Neuron (in vitro differentiated cells): ENCODE measurements around the gene DSCAML1.

Experiments used
- H2AFZ ChIP-seq: one replicate; pipeline ENCODE4 v1.6.1; 2013; ENCODE audit warnings: low read depth, mild to moderate bottlenecking, inconsistent platforms, low read length, moderate library complexity
- H3K27me3 ChIP-seq: one replicate; pipeline ENCODE4 v1.6.1; 2013; ENCODE audit warnings: low read length; ENCODE audit not compliant: insufficient read depth
- H3K36me3 ChIP-seq: one replicate; pipeline ENCODE4 v1.6.1; 2013; ENCODE audit warnings: low read length; ENCODE audit not compliant: insufficient read depth
- H3K4me1 ChIP-seq: one replicate; pipeline ENCODE4 v1.6.1; 2013; ENCODE audit warnings: low read length; ENCODE audit not compliant: insufficient read depth
- H3K4me3 ChIP-seq: 2 replicates; pipeline ENCODE4 v1.5.1; 2013; ENCODE audit warnings: mild to moderate bottlenecking, low read length, moderate library complexity
- H3K9me3 ChIP-seq: one replicate; pipeline ENCODE4 v1.6.1; 2013; ENCODE audit warnings: low read length

DSCAML1 gene

DNA sequence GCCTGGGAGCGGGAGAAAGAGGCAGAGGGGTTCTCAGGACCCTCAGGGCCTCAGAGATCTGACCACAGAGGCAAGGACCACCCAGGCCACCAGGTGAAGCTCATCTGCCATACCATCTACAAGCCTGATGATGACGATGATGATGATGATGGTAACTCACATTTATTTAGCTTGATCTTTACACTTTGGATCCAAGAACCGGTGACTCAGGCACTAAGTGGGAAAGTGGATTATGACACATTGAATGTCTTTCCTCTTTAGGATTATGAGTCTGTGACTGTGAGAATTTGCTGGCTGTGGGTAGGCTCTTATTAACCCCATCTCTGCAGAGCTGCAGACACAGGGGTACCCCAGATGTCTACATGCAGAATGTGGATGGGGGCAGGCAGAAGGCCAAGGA, 110.3 kb downstream of the DSCAML1 start:
- no peaks in the 10 kb centered on the region for H3K36me3 ChIP-seq
- H3K4me3 ChIP-seq = no peak overlapping the region
- no peaks in the 10 kb centered on the region for H3K4me1 ChIP-seq
- H3K27me3 ChIP-seq = peaks cover 4% of the 10 kb centered on the region
- no peaks in the 10 kb centered on the region for H3K9me3 ChIP-seq
- H2AFZ ChIP-seq = no peak overlapping the region

- no peak overlapping the region for H2AFZ ChIP-seq
- H3K4me3 ChIP-seq = no peak overlapping the region
- no peaks in the 10 kb centered on the region for H3K36me3 ChIP-seq
- no peaks in the 10 kb centered on the region for H3K9me3 ChIP-seq
- H3K27me3 ChIP-seq = peaks cover 4% of the 10 kb centered on the region
- no peaks in the 10 kb centered on the region for H3K4me1 ChIP-seq
Observed at GRCh38 chr11:117685566-117685965, 111.5 kb downstream of the DSCAML1 start.

GRCh38 chr11:117684731-117685130, 112.3 kb downstream of the DSCAML1 start:
- H3K36me3 ChIP-seq = no peaks in the 10 kb centered on the region
- no peak overlapping the region for H2AFZ ChIP-seq
- no peak overlapping the region for H3K4me3 ChIP-seq
- H3K4me1 ChIP-seq = no peaks in the 10 kb centered on the region
- no peaks in the 10 kb centered on the region for H3K9me3 ChIP-seq
- peaks cover 4% of the 10 kb centered on the region for H3K27me3 ChIP-seq

GRCh38 chr11:117684111-117684510, 112.9 kb downstream of the DSCAML1 start:
- Histone ChIP-seq H2AFZ (no peak overlapping the region), H3K27me3 (peaks cover 4% of the 10 kb centered on the region), H3K9me3 (no peaks in the 10 kb centered on the region), H3K4me1 (no peaks in the 10 kb centered on the region), H3K36me3 (no peaks in the 10 kb centered on the region), H3K4me3 (no peak overlapping the region)

- Histone ChIP-seq H3K27me3 (peaks cover 5% of the 10 kb centered on the region), H3K4me1 (no peaks in the 10 kb centered on the region), H3K9me3 (no peaks in the 10 kb centered on the region), H3K36me3 (no peaks in the 10 kb centered on the region), H3K4me3 (no peak overlapping the region), H2AFZ (no peak overlapping the region)
Observed at GRCh38 chr11:117681438-117681837, 115.6 kb downstream of the DSCAML1 start.

GRCh38 chr11:117679461-117679860, 117.6 kb downstream of the DSCAML1 start:
- no peak overlapping the region for H2AFZ ChIP-seq
- no peaks in the 10 kb centered on the region for H3K9me3 ChIP-seq
- no peaks in the 10 kb centered on the region for H3K4me1 ChIP-seq
- H3K27me3 ChIP-seq = peaks cover 9% of the 10 kb centered on the region
- no peaks in the 10 kb centered on the region for H3K36me3 ChIP-seq
- no peak overlapping the region for H3K4me3 ChIP-seq

- peaks cover 9% of the 10 kb centered on the region for H3K27me3 ChIP-seq
- no peaks in the 10 kb centered on the region for H3K36me3 ChIP-seq
- no peak overlapping the region for H3K4me3 ChIP-seq
- no peaks in the 10 kb centered on the region for H3K4me1 ChIP-seq
- H2AFZ ChIP-seq = no peak overlapping the region
- H3K9me3 ChIP-seq = no peaks in the 10 kb centered on the region
Observed at GRCh38 chr11:117678658-117679406, 118.2 kb downstream of the DSCAML1 start.

DNA sequence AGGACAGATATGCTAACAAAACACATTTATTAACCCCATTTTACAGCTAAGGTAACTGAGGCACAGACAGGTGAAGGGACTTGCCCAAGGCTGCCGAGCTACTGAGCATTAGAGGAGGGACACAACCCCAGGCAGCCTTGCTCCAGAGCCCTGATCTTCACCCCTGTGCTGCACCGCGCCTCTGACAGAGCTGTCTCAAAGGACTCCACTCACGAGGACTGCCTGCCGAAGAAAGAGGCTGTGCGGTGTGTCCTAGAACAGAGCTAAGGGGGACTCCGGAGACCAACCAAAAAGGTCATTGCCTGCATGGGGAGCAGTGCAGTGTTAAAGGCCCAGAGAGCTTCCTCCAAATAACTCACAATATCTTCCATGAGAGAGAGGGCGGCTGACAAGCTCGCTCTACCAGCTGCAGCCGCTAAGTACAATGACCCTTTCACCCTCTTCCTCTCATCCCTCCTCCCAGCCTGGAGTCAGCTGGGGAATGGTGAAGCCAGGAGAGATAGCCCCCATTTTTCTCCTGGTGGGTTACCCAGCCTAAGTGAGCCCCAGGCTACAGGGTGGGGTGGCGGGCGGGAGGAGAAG, 119.2 kb downstream of the DSCAML1 start:
- no peaks in the 10 kb centered on the region for H3K36me3 ChIP-seq
- H3K27me3 ChIP-seq = peaks cover 9% of the 10 kb centered on the region
- H3K4me1 ChIP-seq = no peaks in the 10 kb centered on the region
- no peak overlapping the region for H3K4me3 ChIP-seq
- H3K9me3 ChIP-seq = no peaks in the 10 kb centered on the region
- H2AFZ ChIP-seq = no peak overlapping the region

DNA sequence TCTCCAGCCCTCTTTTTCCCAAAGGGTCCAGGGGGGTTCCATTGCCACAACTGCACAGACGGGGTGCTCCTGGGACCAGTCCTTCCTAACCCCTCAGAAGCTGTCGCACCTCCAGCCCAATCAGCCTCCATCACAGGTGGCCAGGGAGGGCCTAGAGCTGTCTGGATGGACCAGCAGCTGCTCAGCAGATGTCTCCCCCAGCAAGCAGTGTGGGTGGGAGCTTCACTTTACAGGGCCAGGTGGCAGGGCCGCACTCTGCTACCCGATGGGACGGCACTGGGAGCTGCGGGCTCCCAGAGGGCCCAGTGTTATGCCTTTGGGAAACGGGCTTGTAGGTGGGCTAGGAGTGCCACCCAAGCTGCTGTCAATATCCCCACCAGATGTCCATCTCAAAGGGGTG, 120.5 kb downstream of the DSCAML1 start:
- Histone ChIP-seq H3K36me3 (no peaks in the 10 kb centered on the region), H3K4me3 (no peak overlapping the region), H3K27me3 (peaks cover 9% of the 10 kb centered on the region), H3K9me3 (no peaks in the 10 kb centered on the region), H2AFZ (no peak overlapping the region), H3K4me1 (no peaks in the 10 kb centered on the region)

GRCh38 chr11:117673602-117674001, 123.4 kb downstream of the DSCAML1 start:
- peaks cover 8% of the 10 kb centered on the region for H3K27me3 ChIP-seq
- H3K4me3 ChIP-seq = no peak overlapping the region
- no peaks in the 10 kb centered on the region for H3K9me3 ChIP-seq
- no peaks in the 10 kb centered on the region for H3K36me3 ChIP-seq
- H3K4me1 ChIP-seq = peaks cover 15% of the 10 kb centered on the region
- no peak overlapping the region for H2AFZ ChIP-seq

- H3K4me3 ChIP-seq = no peak overlapping the region
- no peak overlapping the region for H2AFZ ChIP-seq
- peaks cover 15% of the 10 kb centered on the region for H3K4me1 ChIP-seq
- no peaks in the 10 kb centered on the region for H3K36me3 ChIP-seq
- peaks cover 4% of the 10 kb centered on the region for H3K27me3 ChIP-seq
- H3K9me3 ChIP-seq = no peaks in the 10 kb centered on the region
Observed at GRCh38 chr11:117671370-117671769, 125.6 kb downstream of the DSCAML1 start.

DNA sequence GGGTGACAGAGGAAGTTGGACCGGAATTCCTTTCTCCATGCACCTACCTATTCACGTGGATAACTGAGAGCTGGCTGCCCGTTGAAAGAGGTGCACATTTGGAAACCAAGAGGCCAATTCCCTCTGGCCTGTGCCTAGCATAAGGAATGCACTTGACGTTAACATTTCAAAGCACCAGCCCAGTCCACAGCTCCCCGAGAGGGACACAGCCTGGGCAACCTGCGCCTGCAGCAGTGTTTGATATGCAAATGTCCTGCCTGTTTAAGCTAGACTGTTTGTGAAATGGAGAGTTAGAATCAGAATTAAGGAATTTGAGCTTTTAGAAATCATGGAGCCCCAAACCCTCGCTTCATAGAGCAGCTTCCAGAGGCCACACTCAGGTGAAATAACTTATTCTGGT, 126.1 kb downstream of the DSCAML1 start:
- Histone ChIP-seq H3K4me3 (no peak overlapping the region), H2AFZ (no peak overlapping the region), H3K27me3 (no peaks in the 10 kb centered on the region), H3K4me1 (peaks cover 15% of the 10 kb centered on the region), H3K36me3 (no peaks in the 10 kb centered on the region), H3K9me3 (no peaks in the 10 kb centered on the region)

DNA sequence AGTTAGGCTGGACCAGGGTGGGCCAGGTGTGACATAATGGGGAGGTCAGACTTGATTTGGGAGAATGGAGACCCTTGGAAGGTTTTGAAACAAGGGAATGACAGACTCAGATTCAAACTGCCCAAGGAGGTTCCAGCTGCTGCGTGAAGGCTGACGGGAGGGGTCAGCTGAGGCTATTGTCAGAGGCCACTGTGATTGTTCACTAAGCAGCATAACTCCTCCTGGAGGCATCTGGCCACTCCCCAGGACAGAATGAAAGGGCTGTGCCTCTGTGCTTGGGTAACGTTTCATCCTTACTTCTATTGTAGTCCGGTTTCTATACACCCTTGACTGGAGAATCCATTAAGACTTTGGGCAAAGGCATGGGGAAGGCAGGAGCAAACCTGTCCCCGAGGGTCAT, 126.6 kb downstream of the DSCAML1 start:
- Histone ChIP-seq H3K4me3 (no peak overlapping the region), H3K36me3 (no peaks in the 10 kb centered on the region), H3K4me1 (peaks cover 17% of the 10 kb centered on the region), H2AFZ (no peak overlapping the region), H3K9me3 (no peaks in the 10 kb centered on the region), H3K27me3 (no peaks in the 10 kb centered on the region)

DNA sequence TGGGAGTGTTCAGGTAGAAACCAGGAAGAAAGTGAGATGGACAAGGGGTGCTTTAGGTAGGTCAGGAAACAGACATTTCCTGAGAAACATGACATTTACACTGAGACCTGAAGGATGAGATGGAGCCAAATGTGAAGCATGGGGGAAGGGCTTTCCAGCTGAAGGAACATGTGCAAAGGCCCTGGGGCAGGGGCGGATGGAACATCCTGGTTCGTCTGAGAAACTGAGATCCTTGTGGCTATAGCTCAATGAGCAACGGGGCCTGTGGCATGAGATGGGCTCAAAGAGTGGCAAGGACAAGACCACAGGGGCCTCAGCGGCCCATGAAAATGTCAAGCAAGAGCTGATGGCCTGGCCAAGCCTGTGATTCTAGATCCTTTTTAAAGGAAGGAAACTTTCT, 127.4 kb downstream of the DSCAML1 start:
- Histone ChIP-seq H3K9me3 (no peaks in the 10 kb centered on the region), H2AFZ (no peak overlapping the region), H3K4me1 (peaks cover 26% of the 10 kb centered on the region), H3K4me3 (no peak overlapping the region), H3K27me3 (no peaks in the 10 kb centered on the region), H3K36me3 (no peaks in the 10 kb centered on the region)
